Body of pancreas (tissue), 4 donors: Measurements from ENCODE around the gene TRIM48.
"Not testable (repeated sequence)": the region's sequence is repeated elsewhere in the genome, so short reads cannot be mapped to it uniquely, and the experiment has no call there.

Experiments used
- CTCF ChIP-seq, 7 experiments: fragments of 450-650 bp in 4 of 7; fragments of 200-600 bp in 3 of 7; sonication (generic) in 3 of 7; IDR thresholded peaks; one replicate each; pipeline ENCODE4 v1.5.1; 2016 to 2019; ENCODE audit warnings: antibody characterized with exemption in 7 of 7
- POLR2A ChIP-seq, 3 donors: fragments of 450-650 bp; IDR thresholded peaks; one replicate each; pipeline ENCODE4 v1.6.1; 2016; ENCODE audit warnings: antibody characterized with exemption in 3 of 3, mild to moderate bottlenecking in 2 of 3

GRCh38 chr11:55238316-55238715 lies 23.6 kb upstream of the TRIM48 start:
- not testable (repeated sequence) for TF ChIP-seq POLR2A, CTCF (IDR thresholded peaks at IDR 0.05)
